ENCODE data around the gene OR2V2.
"Not testable (repeated sequence)": the region's sequence is repeated elsewhere in the genome, so short reads cannot be mapped to it uniquely, and the experiment has no call there.

DNA sequence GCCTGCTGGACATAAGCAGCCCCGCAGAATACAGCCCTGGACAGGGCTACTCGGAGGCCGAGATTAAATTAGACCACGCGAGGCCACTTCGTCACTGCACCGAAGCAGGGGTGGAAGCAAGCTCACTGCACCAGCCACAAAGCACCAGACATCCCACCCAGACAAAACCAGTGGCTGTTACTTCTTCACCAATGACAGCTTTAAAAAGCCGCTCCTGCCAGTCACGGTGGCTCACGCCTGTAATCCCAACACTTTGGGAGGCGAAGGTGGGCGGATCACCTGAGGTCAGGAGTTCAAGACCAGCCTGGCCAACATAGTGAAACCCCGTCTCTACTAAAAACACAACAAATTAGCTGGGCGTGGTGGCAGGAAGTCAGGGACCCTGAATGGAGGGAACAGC lies 30.2 kb downstream of the OR2V2 start:
- TF ChIP-seq, protein P1, sequence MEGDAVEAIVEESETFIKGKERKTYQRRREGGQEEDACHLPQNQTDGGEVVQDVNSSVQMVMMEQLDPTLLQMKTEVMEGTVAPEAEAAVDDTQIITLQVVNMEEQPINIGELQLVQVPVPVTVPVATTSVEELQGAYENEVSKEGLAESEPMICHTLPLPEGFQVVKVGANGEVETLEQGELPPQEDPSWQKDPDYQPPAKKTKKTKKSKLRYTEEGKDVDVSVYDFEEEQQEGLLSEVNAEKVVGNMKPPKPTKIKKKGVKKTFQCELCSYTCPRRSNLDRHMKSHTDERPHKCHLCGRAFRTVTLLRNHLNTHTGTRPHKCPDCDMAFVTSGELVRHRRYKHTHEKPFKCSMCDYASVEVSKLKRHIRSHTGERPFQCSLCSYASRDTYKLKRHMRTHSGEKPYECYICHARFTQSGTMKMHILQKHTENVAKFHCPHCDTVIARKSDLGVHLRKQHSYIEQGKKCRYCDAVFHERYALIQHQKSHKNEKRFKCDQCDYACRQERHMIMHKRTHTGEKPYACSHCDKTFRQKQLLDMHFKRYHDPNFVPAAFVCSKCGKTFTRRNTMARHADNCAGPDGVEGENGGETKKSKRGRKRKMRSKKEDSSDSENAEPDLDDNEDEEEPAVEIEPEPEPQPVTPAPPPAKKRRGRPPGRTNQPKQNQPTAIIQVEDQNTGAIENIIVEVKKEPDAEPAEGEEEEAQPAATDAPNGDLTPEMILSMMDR (conservative IDR thresholded peaks at IDR 0.05; ENCODE audit: low read length), result not testable (repeated sequence)
- not testable (repeated sequence) for TF ChIP-seq EZH2phosphoT487 (IDR thresholded peaks at IDR 0.05; ENCODE audit: borderline replicate concordance)

Data from Loucy (cell line).